Measurements from ENCODE around the gene FLYWCH1. TPM values are rescaled to one million over a fixed set of nuclear protein-coding genes. Genes with fewer than 3 reads are reported as not detected.

Gene FLYWCH1
- total RNA-seq, 1 donor from 2014 or later, result 32.5 TPM

DNA sequence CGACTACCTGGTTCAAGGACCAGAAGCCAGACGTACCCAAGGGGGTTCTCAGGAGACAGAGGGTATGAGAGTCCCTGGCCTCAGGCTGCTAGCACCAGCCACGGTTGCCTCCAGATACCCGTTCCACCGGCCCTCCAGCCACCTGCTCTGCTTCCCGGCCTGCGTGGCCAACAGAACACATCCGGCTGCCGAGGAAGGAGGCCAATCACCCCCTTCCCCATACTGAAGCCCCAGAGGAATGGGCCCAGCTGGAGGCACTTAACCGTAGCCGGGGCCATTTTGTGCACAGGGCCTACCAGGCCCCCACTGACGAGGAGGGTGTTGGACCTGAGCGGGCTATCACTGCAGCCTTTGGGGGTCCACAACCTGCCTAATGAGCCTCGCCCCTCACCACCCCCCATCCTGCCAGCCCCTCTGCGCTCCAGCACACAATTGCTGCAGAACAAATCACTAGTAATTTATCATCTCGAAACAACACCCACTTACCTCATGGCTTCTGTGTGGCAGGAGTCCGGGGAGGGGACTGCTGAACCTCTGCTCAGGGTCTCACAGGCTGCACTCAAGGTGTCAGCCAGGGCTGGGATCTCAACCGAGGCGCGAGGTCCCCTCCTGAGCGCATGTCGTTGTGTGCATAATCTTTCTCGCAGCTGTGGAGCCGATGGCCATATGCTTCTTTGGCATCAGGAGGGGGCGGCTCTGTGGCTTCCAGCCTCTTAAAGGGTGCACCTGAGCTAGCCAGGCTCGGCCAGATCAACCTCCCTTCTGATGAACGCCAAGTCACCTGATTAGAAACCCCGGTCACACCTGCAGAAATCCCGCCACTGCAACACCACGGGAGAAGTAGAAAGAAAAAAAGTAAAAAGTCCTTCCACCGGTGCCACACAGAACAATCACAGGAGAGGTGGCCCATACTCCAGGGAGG, 42.2 kb downstream of the FLYWCH1 start:
- no peak for DNase-seq (ENCODE audit: low read depth, low spot score)

- no peak for DNase-seq (ENCODE audit: low read depth, low spot score)
Observed at GRCh38 chr16:2954656-2955381, 43.1 kb downstream of the FLYWCH1 start.

GRCh38 chr16:2955438-2955778, 43.7 kb downstream of the FLYWCH1 start:
- no peak for DNase-seq (ENCODE audit: low read depth, low spot score)

GRCh38 chr16:2955779-2956578, 44.2 kb downstream of the FLYWCH1 start:
- DNase-seq (ENCODE audit: low read depth, low spot score), result no peak

- DNase-seq (ENCODE audit: low read depth, low spot score), result no peak
Observed at GRCh38 chr16:2956579-2956956, 44.8 kb downstream of the FLYWCH1 start.

DNA sequence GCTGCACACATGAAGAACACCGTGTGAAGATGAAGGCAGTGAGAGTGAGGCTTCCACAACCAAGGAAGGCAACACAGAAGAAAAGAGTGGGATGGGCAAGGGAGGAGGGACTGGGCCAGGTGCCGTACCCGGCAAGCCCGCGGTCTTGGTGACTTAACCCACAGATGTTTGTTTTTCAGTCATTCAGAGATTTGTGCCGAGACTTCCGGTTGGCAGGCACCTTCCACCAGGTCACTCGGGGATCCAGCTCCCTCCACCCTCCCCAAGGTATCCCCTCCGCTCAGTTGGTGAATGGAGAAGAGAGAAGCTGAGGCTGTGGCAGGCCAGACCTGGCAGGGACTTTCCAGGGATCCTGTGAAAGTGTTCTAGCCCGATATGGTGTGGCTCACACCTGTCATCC, 47.5 kb downstream of the FLYWCH1 start:
- DNase-seq (ENCODE audit: low read depth, low spot score), result no peak

- no peak for DNase-seq (ENCODE audit: low read depth, low spot score)
Observed at GRCh38 chr16:2960183-2961010, 48.7 kb downstream of the FLYWCH1 start.

DNA sequence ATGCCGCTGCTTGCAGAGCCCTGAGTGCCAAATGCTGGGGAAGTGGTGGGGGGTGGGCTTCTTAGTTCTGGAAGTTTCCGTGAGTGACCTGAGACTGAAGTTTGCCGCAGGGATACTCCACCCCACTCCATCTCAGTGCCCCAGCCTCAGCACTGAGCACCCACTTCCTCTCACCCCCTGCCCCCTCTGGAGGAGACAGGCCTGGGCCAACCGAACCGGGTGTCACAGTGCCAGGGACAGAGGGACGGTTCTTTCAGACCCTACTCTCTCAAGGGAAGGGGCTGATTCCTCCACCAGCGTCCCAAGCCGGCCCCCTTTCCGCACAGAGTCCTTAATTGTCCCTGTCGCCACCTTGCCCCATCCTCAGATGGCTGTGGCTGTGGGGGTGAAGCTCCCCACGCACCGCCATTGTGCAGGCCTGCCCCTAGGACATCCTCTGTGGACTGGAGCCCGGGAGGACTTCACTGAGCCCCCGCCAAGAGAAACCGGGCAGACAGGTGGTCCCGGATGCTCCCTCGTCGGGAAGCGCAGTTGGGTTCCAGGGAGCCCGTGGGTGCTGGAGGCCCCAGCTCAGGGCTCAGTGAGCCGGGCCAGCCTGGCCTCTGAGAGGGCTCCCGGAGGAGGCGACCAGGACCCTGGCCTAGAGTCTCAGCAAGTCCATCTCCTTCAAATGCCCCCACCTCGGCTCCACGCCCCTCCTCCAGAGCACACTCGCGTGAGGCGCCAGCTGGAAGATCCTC, 50.8 kb downstream of the FLYWCH1 start:
- DNase-seq (ENCODE audit: low read depth, low spot score), result no peak

DNA sequence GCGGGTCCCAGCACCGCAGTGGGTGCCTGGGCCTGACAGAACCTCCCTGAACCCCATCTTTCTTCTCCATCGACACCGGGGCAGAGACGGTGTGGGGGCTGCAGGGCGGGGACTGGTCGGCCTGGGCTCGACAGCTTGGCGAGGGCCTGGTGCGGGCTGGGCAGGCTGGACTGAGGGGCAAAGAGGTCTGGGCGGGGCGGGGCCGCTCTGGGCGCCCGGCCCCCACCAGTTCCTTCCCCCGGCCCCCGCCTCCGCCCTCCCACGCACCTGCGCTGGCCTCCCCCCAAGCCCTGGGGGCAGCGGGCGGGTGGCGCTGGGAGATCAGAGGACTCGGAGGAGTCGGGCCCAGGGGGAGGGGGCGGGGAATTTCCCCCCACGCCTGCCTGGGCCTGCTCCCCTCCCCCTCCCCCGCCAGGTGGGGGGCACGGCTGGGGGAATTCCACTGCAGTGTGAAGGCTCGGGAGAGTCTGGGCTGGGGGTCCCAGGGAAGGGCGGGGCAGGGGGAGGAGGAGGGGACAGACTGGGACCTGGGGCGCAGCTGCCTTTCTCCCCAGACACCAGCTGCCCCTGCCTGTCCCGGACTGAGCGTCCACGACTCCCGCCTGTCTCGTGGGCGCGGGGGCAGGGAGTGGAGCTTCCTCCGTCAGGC, 51.5 kb downstream of the FLYWCH1 start:
- no peak for DNase-seq (ENCODE audit: low read depth, low spot score)

- DNase-seq (ENCODE audit: low read depth, low spot score), result no peak
Observed at GRCh38 chr16:2963723-2964474, 52.2 kb downstream of the FLYWCH1 start, which contains the start of gene KREMEN2. Gene KREMEN2, plus strand, starts transcription at chr16:2964275. Its CDS starts 246 bp downstream, at chr16:2964521.

DNA sequence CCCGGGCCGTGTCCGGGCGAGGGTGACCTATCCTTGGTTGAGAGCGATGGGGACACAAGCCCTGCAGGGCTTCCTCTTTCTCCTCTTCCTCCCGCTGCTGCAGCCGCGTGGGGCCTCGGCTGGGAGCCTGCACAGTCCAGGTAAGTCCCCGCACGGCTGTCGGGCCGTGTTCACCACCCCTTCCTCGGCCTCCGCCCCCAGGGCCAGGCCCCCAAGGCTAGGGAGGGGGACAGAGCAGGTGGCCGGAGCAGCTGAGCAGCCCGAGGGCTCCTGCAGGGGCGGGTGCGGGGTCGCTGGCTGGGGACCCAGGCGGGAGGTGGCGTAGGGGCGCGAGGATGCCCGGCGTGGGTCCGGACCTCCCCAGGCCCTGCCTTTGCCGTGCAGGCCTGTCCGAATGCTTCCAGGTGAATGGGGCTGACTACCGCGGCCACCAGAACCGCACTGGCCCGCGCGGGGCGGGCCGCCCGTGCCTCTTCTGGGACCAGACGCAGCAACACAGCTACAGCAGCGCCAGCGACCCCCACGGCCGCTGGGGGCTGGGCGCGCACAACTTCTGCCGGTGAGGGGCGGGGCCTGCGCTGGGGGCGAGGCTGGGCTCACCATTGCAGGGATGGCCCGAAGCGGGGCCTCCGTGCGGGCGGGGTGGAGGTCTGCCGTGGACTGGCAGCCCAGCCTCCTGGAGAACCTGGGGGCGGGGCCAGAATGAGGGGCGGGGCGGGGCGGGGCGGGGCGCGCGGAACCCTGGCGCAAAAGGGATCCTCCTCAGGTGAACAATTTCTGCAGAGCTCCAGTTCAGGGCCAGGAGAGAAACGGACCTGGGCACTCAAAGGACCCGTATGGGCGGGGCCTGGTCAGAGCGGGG, 53.0 kb downstream of the FLYWCH1 start:
- no peak for DNase-seq (ENCODE audit: low read depth, low spot score)

GRCh38 chr16:2966043-2966807, 54.5 kb downstream of the FLYWCH1 start:
- DNase-seq (ENCODE audit: low read depth, low spot score), result no peak

GRCh38 chr16:2966808-2967191, 55.1 kb downstream of the FLYWCH1 start:
- no peak for DNase-seq (ENCODE audit: low read depth, low spot score)

DNA sequence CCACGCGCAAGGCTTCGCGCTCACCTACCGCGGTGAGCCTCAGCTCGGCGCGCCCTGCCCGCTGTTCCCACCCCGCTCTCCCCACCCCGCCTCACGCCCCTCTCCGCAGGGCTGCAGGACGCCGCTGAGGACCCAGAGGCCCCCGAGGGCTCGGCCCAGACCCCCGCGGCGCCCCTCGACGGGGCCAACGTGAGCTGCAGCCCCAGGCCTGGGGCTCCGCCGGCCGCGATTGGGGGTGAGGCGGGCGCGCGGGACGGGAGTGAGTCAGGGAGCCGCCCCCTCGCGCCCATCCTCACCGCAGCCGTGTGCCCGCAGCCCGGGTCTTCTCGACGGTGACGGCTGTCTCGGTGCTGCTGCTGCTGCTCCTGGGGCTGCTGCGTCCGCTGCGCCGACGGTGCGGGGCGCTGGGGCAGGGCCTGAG, 55.5 kb downstream of the FLYWCH1 start:
- no peak for DNase-seq (ENCODE audit: low read depth, low spot score)

- DNase-seq (ENCODE audit: low read depth, low spot score), result no peak
Observed at GRCh38 chr16:2967721-2968161, 56.0 kb downstream of the FLYWCH1 start.

DNA sequence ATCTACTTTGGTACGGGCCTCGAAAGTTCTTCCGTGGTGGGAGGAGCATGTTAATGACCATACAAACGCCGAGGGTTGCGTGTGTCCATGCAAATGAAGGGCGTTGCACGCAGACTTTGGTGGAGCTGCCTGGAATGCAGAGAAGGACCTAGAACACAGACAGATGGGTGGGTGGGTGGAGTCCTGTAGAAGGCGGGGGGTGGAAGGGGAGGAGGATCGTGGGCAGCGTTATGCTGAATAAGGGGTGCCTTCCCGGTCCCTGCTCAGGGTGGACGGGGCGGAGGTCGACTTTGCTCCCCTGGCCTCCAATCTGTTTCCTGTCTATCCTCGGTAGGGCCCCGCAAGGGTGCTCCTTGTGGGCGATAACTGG, 56.6 kb downstream of the FLYWCH1 start:
- DNase-seq (ENCODE audit: low read depth, low spot score), result no peak
